GM12878 (cell line): Measurements from ENCODE around the gene LMCD1. TPM values are rescaled to one million over a fixed set of nuclear protein-coding genes. Genes with fewer than 3 reads are reported as not detected.

ENCODE experiments used
- ATF7 ChIP-seq: fragments of 450-650 bp; IDR thresholded peaks from 2 replicates; pipeline ENCODE4 v1.6.1; 2016; ENCODE audit warnings: low read depth, mild to moderate bottlenecking
- CHD2 ChIP-seq: IDR thresholded peaks from 2 replicates; pipeline ENCODE4 v1.6.1; 2011; ENCODE audit warnings: low read depth, low read length, improper control_type of control experiment, borderline replicate concordance
- CREB1 ChIP-seq: IDR thresholded peaks from 2 replicates; pipeline ENCODE4 v1.6.1; 2012; ENCODE audit warnings: low read depth, mild to moderate bottlenecking, inconsistent platforms
- CTCF ChIP-seq, 3 experiments: IDR thresholded peaks in 2 of 3; conservative IDR thresholded peaks in 1 of 3; 2 replicates each; pipeline ENCODE4 v1.5.1; 2011; ENCODE audit warnings: low read depth in 3 of 3, low read length in 3 of 3, mild to moderate bottlenecking in 3 of 3, control low read depth in 2 of 3, moderate library complexity in 2 of 3, inconsistent platforms in 1 of 3, mixed read lengths in 1 of 3; ENCODE audit not compliant: control insufficient read depth in 2 of 3, insufficient read depth in 1 of 3; ENCODE audit errors: extremely low read depth in 1 of 3
- EGR1 ChIP-seq, 2 experiments: IDR thresholded peaks; 1 replicate in 1 of 2; 2 replicates in 1 of 2; pipeline ENCODE4 v1.6.1; 2011 to 2012; ENCODE audit warnings: low read depth in 2 of 2, low read length in 2 of 2, borderline replicate concordance in 1 of 2, mild to moderate bottlenecking in 1 of 2, moderate library complexity in 1 of 2
- EZH2 ChIP-seq: IDR thresholded peaks from 2 replicates; pipeline ENCODE4 v1.6.1; 2012; ENCODE audit warnings: low read depth, mild to moderate bottlenecking, control low read depth, inconsistent platforms, low read length, borderline replicate concordance; ENCODE audit not compliant: control insufficient read depth
- GABPA ChIP-seq: IDR thresholded peaks from 2 replicates; pipeline ENCODE4 v1.6.1; 2014; ENCODE audit warnings: antibody characterized with exemption, low read depth, mild to moderate bottlenecking, inconsistent platforms
- GATAD2B ChIP-seq: fragments of 450-650 bp; conservative IDR thresholded peaks from 2 replicates; pipeline ENCODE4 v1.6.1; 2017; ENCODE audit warnings: low read depth, mild to moderate bottlenecking, moderate library complexity
- IKZF2 ChIP-seq, 2 experiments: fragments of 450-650 bp; IDR thresholded peaks; 2 replicates each; pipeline ENCODE4 v1.6.1; 2017; ENCODE audit warnings: mild to moderate bottlenecking in 2 of 2, moderate library complexity in 2 of 2
- MXI1 ChIP-seq: fragments of 150-350 bp; IDR thresholded peaks from 2 replicates; pipeline ENCODE4 v1.6.1; 2011; ENCODE audit warnings: low read depth, mild to moderate bottlenecking, inconsistent platforms, low read length, improper control_type of control experiment
- MYC ChIP-seq: IDR thresholded peaks from 2 replicates; pipeline ENCODE4 v1.6.1; 2011; ENCODE audit warnings: mild to moderate bottlenecking, low read length, moderate library complexity, inconsistent platforms; ENCODE audit not compliant: insufficient read depth, insufficient replicate concordance, insufficient read length, severe bottlenecking
- PAX5 ChIP-seq: IDR thresholded peaks from 2 replicates; pipeline ENCODE4 v1.6.1; 2011; ENCODE audit warnings: low read depth, low read length, borderline replicate concordance
- PAX8 ChIP-seq: fragments of 450-650 bp; IDR thresholded peaks from 2 replicates; pipeline ENCODE4 v1.6.1; 2017; ENCODE audit warnings: mild to moderate bottlenecking, moderate library complexity
- RCOR1 ChIP-seq: conservative IDR thresholded peaks from 2 replicates; pipeline ENCODE4 v1.6.1; 2012; ENCODE audit warnings: low read depth, low read length, improper control_type of control experiment
- SMAD5 ChIP-seq: IDR thresholded peaks from 2 replicates; pipeline ENCODE4 v1.6.1; 2016; ENCODE audit warnings: antibody characterized with exemption, low read depth
- TCF3 ChIP-seq: IDR thresholded peaks from 2 replicates; pipeline ENCODE4 v1.6.1; 2012; ENCODE audit warnings: low read depth, mild to moderate bottlenecking, low read length, borderline replicate concordance; ENCODE audit not compliant: insufficient read depth
- WRNIP1 ChIP-seq: IDR thresholded peaks from 2 replicates; pipeline ENCODE4 v1.6.1; 2011; ENCODE audit warnings: low read depth, low read length, improper control_type of control experiment, borderline replicate concordance
- ZNF24 ChIP-seq: fragments of 450-650 bp; IDR thresholded peaks from 2 replicates; pipeline ENCODE4 v1.6.1; 2017; ENCODE audit warnings: antibody characterized with exemption, mild to moderate bottlenecking
- ZNF274 ChIP-seq: IDR thresholded peaks from one replicate; pipeline ENCODE4 v1.8.0; 2011; ENCODE audit not compliant: insufficient read length, insufficient read depth
- ZNF687 ChIP-seq: fragments of 450-650 bp; IDR thresholded peaks from 2 replicates; pipeline ENCODE4 v1.6.1; 2017; ENCODE audit warnings: mild to moderate bottlenecking, moderate library complexity
- polyA plus RNA-seq, 11 experiments: library from polyadenylated mRNA; depleted of rRNA in 4 of 11; unstranded in 6 of 11; stranded (reverse) in 5 of 11; fragments of >200 nt; fragmentation: Nextera tagmentation in 4 of 11; fragmentation: Illumina TruSeq in 1 of 11; extraction: Ambion mirVana in 4 of 11; extraction: Trizol in 1 of 11; gene quantifications; 1 replicate in 1 of 11; 2 replicates in 10 of 11; pipeline versions ENCODE4 v1.2.1 to v1.2.3, GENCODE V29; 2011 to 2016; ENCODE audit warnings: inconsistent platforms in 2 of 11, missing spikeins in 2 of 11, low read depth in 1 of 11
- total RNA-seq, 4 experiments: library from RNA; depleted of rRNA in 3 of 4; stranded (reverse); fragments of >200 nt in 3 of 4; fragmentation: Illumina TruSeq in 1 of 4; extraction: Trizol in 1 of 4; gene quantifications; 2 replicates each; pipeline versions ENCODE4 v1.2.1 to v1.2.3, GENCODE V29; 2013 to 2021
- TF ChIP-seq, protein P1 (sequence below): fragments of 450-650 bp; formaldehyde crosslinking; IDR thresholded peaks from 2 replicates; pipeline ENCODE4 v1.5.0; 2022; ENCODE audit warnings: mild to moderate bottlenecking, missing genetic modification characterization

Gene LMCD1
- total and polyA plus RNA-seq, 10 of the 15 experiments (the other 5 are each of a cell fraction or from before 2014, with no cell fraction given), result 0.27 to 6.4 (median 1.7) TPM

DNA sequence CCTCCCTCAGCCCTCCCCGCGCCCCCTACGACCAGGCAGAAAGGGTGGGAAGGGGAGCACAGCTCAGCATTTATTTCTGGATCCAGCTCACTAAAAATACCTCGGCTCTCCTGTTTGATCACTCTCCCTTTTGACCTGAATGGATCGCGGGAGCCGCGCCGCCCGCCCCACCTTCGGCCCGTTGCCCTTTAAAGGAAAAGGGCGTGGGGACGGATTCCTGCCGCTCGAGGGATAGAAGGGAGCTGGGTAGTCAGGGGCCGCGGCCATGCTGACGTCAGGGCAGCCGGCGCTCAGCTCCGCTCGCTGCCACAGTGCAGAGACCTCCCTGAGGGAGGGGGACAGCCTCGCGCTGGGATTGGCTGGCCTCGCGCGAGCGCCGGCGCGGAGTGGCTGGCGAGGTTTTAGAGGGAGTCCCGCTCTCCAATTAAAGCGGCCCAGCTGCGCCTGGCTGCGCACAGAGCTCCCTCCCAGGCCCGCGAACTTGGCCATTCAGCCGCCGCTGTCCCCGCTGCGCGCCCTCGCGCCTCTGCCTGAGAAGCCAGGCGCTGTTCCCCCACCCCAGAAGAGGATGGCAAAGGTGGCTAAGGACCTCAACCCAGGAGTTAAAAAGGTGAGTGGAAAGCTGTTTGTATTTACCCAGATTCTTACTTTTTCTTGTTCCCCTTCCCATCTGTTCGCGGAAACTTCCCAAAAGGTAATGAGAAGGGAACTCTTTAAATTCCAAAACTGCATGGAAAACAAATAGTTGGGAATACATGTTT is at the start of gene LMCD1 (continued):
- TF ChIP-seq CTCF (IDR thresholded peaks at IDR 0.05 in 2 of 3, conservative IDR thresholded peaks at IDR 0.05 in 1 of 3; ENCODE audit: control insufficient read depth in 2 of 3, extremely low read depth in 1 of 3, insufficient read depth in 1 of 3, low read depth in 3 of 3, low read length in 3 of 3) (no peak), MXI1 (no peak), ZNF687 (peak; percentile 98), ZNF274 (no peak), IKZF2 (IDR thresholded peaks at IDR 0.05) (0 out of 4 replicates have a peak, but pooled peaks of 1 of the 2 experiments have one; percentile 21), CHD2 (peak; percentile 91), PAX5 (peak; percentile 94), MYC (no peak), SMAD5 (no peak), EGR1 (IDR thresholded peaks at IDR 0.05; ENCODE audit: borderline replicate concordance in 1 of 2, low read depth in 2 of 2, low read length in 2 of 2) (no peak), RCOR1 (no peak), GABPA (no peak), ATF7 (peak; percentile 71), PAX8 (no peak), ZNF24 (no peak), GATAD2B (no peak), CREB1 (no peak), EZH2 (no peak), TCF3 (no peak), WRNIP1 (no peak)
- TF ChIP-seq, protein P1, sequence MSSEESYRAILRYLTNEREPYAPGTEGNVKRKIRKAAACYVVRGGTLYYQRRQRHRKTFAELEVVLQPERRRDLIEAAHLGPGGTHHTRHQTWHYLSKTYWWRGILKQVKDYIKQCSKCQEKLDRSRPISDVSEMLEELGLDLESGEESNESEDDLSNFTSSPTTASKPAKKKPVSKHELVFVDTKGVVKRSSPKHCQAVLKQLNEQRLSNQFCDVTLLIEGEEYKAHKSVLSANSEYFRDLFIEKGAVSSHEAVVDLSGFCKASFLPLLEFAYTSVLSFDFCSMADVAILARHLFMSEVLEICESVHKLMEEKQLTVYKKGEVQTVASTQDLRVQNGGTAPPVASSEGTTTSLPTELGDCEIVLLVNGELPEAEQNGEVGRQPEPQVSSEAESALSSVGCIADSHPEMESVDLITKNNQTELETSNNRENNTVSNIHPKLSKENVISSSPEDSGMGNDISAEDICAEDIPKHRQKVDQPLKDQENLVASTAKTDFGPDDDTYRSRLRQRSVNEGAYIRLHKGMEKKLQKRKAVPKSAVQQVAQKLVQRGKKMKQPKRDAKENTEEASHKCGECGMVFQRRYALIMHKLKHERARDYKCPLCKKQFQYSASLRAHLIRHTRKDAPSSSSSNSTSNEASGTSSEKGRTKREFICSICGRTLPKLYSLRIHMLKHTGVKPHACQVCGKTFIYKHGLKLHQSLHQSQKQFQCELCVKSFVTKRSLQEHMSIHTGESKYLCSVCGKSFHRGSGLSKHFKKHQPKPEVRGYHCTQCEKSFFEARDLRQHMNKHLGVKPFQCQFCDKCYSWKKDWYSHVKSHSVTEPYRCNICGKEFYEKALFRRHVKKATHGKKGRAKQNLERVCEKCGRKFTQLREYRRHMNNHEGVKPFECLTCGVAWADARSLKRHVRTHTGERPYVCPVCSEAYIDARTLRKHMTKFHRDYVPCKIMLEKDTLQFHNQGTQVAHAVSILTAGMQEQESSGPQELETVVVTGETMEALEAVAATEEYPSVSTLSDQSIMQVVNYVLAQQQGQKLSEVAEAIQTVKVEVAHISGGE (CRISPR knock-in tag), result no peak
